NCI-H187 (cell line): ENCODE data around the gene DCTN1.
"Not testable (repeated sequence)": the region's sequence is repeated elsewhere in the genome, so short reads cannot be mapped to it uniquely, and the experiment has no call there.

Experiments
- DNase-seq, 2 experiments: peaks; one replicate each; lab custom pipeline; 2025; lab: John Stamatoyannopoulos, UW

Gene DCTN1

DNA sequence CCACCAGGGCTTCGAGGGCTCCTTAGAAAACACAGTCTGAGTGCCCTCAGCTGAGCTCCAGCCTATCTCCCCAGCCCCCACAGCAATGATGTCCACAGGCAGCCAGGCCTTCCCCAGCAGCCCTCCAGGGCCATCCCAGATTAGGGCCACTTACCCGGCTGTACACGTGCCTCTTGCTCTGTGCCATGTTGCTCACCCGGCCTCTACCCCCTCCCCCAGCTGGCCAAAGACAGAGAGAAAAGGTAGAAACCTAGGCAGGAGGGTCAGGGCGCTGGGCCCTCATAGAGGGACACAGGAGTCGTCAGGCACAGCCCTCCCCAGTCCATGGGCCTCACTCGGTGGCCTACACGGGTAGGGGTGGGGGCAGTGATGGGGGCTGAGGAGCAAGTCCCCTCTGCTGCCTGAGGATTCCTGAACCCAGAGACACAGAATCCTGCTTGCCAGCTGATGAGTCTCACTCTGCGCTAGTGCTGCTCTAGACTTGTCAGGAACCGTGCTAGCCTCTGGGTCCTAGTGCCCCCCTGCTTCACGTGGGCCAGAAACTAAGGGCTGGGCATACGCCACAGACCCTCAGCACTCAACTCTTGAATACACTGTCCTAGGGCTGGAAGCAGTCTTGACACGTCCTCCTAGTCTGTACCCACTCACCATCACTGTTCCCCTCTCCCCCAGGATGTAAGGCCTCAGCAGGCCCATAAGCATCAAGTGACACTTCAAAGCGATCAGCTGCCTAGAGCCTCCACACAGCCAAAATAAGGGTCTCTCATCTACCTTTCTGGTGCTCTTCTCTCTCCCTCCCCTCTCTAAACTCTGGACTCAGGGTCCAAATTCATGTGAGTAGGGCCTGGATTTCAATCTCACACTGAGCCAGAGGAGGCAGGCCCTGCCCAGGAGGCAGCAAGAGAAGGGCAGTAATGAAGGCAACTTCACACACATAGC, at the start of gene DCTN1:
DCTN1 (minus strand) TSS at position 461 of the 939 bp plus-strand sequence; CDS start at position 187, 274 bp downstream.
- DNase-seq, result no peak

- DNase-seq, result no peak
Observed at GRCh38 chr2:74428675-74429074, 48.6 kb upstream of the DCTN1 start.

GRCh38 chr2:74427551-74427950, 47.4 kb upstream of the DCTN1 start:
- no peak for DNase-seq

- DNase-seq, result no peak
Observed at GRCh38 chr2:74426181-74426758, 46.2 kb upstream of the DCTN1 start.

DNA sequence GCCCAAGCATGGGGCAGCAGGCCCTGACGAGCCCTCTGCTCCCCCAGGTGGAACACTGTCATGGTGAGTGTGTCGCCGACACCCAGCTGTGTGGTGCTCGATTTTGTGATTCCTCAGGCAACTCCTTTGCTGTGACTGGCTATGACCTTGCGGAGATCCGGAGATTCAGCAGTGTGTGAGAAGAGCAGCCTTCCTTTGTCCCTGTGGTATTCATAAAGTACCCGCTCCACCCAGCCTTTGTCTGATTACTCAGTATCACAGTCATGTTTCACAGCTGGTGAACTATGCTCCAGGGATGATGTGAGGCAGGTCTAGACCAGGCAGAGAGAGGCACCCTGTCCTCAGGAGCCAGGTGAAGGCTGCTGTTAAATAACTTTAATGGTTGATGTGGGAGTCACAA, 45.4 kb upstream of the DCTN1 start:
- DNase-seq, result no peak

GRCh38 chr2:74424995-74425406, 44.9 kb upstream of the DCTN1 start:
- no peak for DNase-seq

- no peak for DNase-seq
Observed at GRCh38 chr2:74424139-74424992, 44.3 kb upstream of the DCTN1 start.

GRCh38 chr2:74423231-74424095, 43.4 kb upstream of the DCTN1 start:
- DNase-seq, result no peak

GRCh38 chr2:74421221-74421870, 41.2 kb upstream of the DCTN1 start, which contains the start of the genes C2orf81 and WDR54:
Gene C2orf81 (minus strand): TSS chr2:74421619. CDS start chr2:74421560, 59 bp downstream.
Gene WDR54 (plus strand): TSS chr2:74421730. CDS start chr2:74422154, 424 bp downstream.
- DNase-seq, result peak; percentile 73 to 79

DNA sequence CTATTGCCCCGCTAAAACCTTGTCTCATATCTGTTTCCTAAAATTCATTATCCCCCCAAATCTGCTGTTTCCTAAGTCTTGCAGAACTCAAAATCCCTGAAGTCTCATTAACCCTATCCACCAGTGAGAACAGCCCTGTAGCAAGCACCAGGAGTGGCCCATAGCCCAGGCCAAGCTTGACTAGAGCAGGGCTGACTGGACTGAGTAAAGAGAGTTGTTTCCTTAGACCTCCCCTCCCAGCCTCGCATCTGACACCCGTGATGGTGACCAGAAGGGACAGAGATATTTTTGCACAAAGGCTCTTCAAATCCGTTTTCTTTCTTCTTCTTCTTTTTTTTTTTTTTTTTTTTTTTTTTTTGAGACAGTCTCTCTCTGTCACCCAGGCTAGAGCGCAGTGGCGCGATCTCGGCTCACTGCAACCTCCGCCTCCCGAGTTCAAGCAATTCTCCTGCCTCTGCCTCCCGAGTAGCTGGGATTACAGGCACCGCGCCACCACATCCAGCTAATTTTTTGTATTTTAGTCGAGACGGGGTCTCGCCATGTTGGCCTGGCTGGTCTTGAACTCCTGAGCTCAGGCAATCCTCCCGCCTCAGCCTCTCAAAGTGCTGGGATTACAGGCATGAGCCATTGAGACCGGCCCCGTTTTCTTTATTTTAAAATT, 40.5 kb upstream of the DCTN1 start:
- not testable (repeated sequence) for DNase-seq

DNA sequence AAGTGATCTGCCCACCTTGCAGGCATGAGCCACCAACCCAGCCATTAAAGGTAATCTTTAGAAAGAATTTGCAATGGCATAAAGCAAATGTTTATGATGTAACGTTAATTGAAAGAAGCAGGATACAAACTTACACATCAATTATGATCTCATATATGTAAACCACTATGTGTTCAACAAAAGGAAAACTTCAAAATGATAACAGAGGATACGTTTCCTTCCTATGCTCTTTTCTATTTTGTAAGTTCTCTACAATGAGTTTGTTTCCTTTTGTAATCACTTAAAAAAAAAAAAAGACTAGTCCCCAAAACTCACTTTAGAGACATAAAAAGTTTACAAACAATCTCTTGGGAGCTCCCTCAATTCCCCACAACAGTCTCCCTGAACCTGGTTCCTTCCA, 39.9 kb upstream of the DCTN1 start:
- DNase-seq, result no peak

- no peak for DNase-seq
Observed at GRCh38 chr2:74419345-74419744, 39.2 kb upstream of the DCTN1 start.

DNA sequence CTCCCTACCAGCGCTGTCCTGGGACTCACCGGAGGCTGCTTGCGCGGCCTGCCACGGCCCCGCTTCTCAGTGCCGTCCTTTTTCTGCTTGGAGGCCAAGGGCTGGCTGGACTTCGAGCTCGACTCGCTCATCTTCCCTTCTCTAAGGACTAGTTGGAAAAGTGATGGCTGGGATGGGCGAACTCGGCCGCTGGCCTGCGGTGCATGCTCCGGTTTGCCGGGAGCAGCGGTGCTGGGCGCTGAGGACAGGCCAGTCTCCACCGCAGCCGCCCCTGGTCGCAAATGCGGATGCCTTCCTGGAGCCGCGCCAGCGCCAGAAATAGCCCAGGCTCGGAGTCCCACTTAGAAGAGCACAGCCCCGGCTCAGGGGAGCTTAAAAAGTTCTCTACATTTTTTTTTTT, 38.2 kb upstream of the DCTN1 start:
- no peak for DNase-seq

DNA sequence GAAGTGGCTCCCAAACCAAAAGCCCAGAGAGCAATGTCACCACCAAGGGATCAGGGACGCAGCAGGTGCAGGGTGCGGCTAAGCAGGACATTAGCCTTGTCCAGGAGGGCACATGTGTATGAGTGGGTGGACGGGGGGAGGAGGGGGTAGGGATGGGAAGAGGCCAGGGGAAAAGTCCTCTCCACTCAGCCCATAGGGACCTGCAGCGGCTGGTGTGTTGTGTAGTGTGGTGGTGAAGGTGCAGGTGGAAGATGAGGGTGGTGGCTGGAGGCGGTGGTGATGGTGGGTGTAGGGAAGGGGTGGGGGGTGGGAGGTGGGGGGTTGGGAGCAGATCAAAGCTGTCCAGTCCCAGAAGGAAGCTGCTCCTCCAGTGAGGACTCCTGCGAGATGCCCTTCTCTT, 37.7 kb upstream of the DCTN1 start:
- no peak for DNase-seq

DNA sequence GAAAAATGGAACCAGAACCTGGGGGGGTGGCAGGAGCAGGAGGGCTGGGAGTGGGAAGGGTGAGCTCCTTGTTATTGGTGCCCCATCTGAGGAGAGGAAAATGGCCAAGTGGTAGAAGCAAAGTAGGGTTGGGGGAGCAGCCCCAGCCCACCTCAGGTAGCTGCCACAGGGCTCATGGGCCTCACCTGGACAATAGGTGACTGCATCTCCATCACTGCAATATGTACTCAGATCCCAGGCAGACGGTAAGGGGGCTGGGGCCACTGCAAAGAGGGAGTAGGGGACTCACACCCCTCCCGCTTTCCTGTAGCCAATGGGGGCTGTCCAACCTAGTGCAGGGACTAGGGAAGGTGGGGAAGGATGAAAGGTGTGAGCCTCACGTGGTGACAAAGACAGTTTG, 37.1 kb upstream of the DCTN1 start:
- DNase-seq, result no peak

DNA sequence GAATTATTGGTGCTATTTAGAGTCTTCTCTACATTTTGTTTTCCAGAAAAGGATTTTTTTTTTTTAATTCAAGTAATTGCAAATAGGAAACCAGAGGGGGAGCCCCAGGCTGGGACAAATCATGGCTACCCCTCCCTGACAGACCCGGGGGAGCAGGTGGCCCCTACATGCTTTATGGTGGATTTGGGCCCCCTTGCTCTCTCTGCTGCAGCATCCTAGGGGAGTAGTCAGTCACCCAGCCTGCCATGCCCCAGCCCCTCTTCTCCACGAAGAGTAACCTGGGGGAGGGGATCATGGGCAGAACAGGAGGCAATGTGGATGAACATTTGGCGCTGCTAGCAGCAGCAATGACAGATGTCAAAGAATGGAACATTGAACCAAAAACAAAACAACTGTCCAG, 36.7 kb upstream of the DCTN1 start:
- DNase-seq, result no peak

DNA sequence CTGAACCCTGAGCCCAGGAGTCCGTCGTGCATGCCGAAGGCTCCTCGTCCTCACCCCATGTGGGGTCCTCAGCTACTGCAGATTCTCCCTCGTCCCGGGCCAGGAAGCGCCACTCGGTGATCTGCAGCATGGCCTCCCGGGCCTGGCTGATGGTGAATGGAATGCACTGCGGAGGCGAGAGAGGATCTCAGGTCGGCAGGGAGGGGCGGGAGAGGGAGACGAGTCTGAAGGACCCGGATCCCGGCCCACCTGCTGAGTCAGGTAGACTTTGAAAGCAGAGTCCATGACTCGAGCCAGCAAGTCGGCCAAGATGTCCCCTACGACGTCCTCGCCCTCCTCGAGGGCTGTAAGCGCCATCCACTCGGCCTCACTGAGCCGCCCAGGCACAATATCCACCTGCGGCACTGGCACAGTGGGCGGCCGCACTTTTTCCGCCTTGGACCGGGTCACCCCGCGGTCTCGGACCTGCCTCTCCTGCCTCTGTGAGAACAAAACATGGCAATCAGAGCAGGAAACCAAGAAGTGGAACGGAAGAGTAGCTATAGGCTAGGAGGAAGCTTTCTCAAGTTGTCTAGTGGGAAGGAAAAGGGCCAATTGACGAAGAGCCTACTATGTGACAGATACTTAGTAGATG, 35.8 kb upstream of the DCTN1 start:
- no peak for DNase-seq

GRCh38 chr2:74414881-74415761, 35.0 kb upstream of the DCTN1 start:
- no peak for DNase-seq

- no peak for DNase-seq
Observed at GRCh38 chr2:74414441-74414840, 34.3 kb upstream of the DCTN1 start.
